Stimulated activated CD8-positive, alpha-beta memory T cell treated with anti-CD3 and anti-CD28 coated beads, Interleukin-15, amount 100 ng/mL, for 48 hours (primary cell): ENCODE data around the gene PTPRO.

ENCODE experiments used
- DNase-seq, 2 donors: peaks; one replicate each; pipeline ENCODE4 v3.0.0-alpha.2; 2020; ENCODE audit warnings: low read depth in 2 of 2

Gene PTPRO

GRCh38 chr12:15558915-15559528 is 236.7 kb downstream of the PTPRO start:
- no peak for DNase-seq

- no peak for DNase-seq
Observed at GRCh38 chr12:15561396-15561795, 239.1 kb downstream of the PTPRO start.

GRCh38 chr12:15562263-15562662 is 240.0 kb downstream of the PTPRO start:
- DNase-seq, result no peak

GRCh38 chr12:15563663-15564062 is 241.4 kb downstream of the PTPRO start:
- no peak for DNase-seq

GRCh38 chr12:15574353-15574752 is 252.0 kb downstream of the PTPRO start:
- DNase-seq, result no peak

- DNase-seq, result no peak
Observed at GRCh38 chr12:15575671-15576541, 253.6 kb downstream of the PTPRO start.

GRCh38 chr12:15580431-15580830 is 258.1 kb downstream of the PTPRO start:
- DNase-seq, result no peak

GRCh38 chr12:15581006-15581405 is 258.7 kb downstream of the PTPRO start:
- no peak for DNase-seq

- DNase-seq, result no peak
Observed at GRCh38 chr12:15583804-15584203, 261.5 kb downstream of the PTPRO start.

GRCh38 chr12:15584366-15585041 is 262.2 kb downstream of the PTPRO start:
- no peak for DNase-seq

GRCh38 chr12:15589328-15590032 is 267.2 kb downstream of the PTPRO start:
- no peak for DNase-seq

GRCh38 chr12:15590180-15590826 is 268.0 kb downstream of the PTPRO start:
- DNase-seq, result no peak

GRCh38 chr12:15591811-15592210 is 269.5 kb downstream of the PTPRO start:
- DNase-seq, result no peak

- DNase-seq, result no peak
Observed at GRCh38 chr12:15592934-15593333, 270.6 kb downstream of the PTPRO start.

GRCh38 chr12:15596174-15596573 is 273.9 kb downstream of the PTPRO start:
- no peak for DNase-seq

GRCh38 chr12:15597125-15597830 is 275.0 kb downstream of the PTPRO start:
- no peak for DNase-seq

GRCh38 chr12:15599266-15600037 is 277.1 kb downstream of the PTPRO start:
- no peak for DNase-seq

- no peak for DNase-seq
Observed at GRCh38 chr12:15600223-15600935, 278.1 kb downstream of the PTPRO start.

GRCh38 chr12:15601210-15601800 is 279.0 kb downstream of the PTPRO start:
- DNase-seq, result no peak
